H9 (cell line): ENCODE data around the gene FOS. TPM values are rescaled to one million over a fixed set of nuclear protein-coding genes. Genes with fewer than 3 reads are reported as not detected.
A peak's percentile ranks its signal among the peaks of the same experiment; 100 is the strongest.

ENCODE experiments used
- DNase-seq: peaks from one replicate; pipeline ENCODE4 v3.0.0-alpha.2; 2017
- H2AFZ ChIP-seq: one replicate; pipeline ENCODE4 v1.6.1; 2013; ENCODE audit warnings: mild to moderate bottlenecking, low read length, control low read depth, moderate library complexity
- H2AK5ac ChIP-seq: 2 replicates; pipeline ENCODE4 v1.6.1; 2013; ENCODE audit warnings: low read length, control low read depth, mixed read lengths; ENCODE audit not compliant: insufficient read length
- H2BK120ac ChIP-seq: one replicate; pipeline ENCODE4 v1.6.1; 2013; ENCODE audit warnings: low read depth, mild to moderate bottlenecking, low read length, control low read depth, inconsistent platforms; ENCODE audit not compliant: poor library complexity, severe bottlenecking
- H2BK12ac ChIP-seq: 2 replicates; pipeline ENCODE4 v1.6.1; 2013; ENCODE audit warnings: low read length, control low read depth, mixed read lengths, low read depth; ENCODE audit not compliant: insufficient read length
- H2BK15ac ChIP-seq: 2 replicates; pipeline ENCODE4 v1.6.1; 2013; ENCODE audit warnings: low read depth, low read length, control low read depth
- H2BK20ac ChIP-seq: one replicate; pipeline ENCODE4 v1.6.1; 2013; ENCODE audit warnings: low read depth, mild to moderate bottlenecking, low read length, control low read depth, inconsistent platforms; ENCODE audit not compliant: poor library complexity, severe bottlenecking
- H2BK5ac ChIP-seq: 2 replicates; pipeline ENCODE4 v1.6.1; 2013; ENCODE audit warnings: low read length, control low read depth, mixed read lengths; ENCODE audit not compliant: insufficient read length
- H3K14ac ChIP-seq: 2 replicates; pipeline ENCODE4 v1.6.1; 2013; ENCODE audit warnings: low read length, control low read depth; ENCODE audit not compliant: insufficient read depth
- H3K18ac ChIP-seq: 2 replicates; pipeline ENCODE4 v1.6.1; 2013; ENCODE audit warnings: low read depth, mild to moderate bottlenecking, mixed read lengths, low read length, control low read depth; ENCODE audit not compliant: insufficient read length
- H3K23ac ChIP-seq: 2 replicates; pipeline ENCODE4 v1.6.1; 2013; ENCODE audit warnings: low read length, control low read depth, mixed read lengths, low read depth; ENCODE audit not compliant: insufficient read length
- H3K23me2 ChIP-seq: 2 replicates; pipeline ENCODE4 v1.6.1; 2013; ENCODE audit warnings: low read depth, mild to moderate bottlenecking, mixed read lengths, low read length, control low read depth; ENCODE audit not compliant: insufficient read length, poor library complexity, severe bottlenecking
- H3K27ac ChIP-seq: 2 replicates; pipeline ENCODE4 v1.5.1; 2013; ENCODE audit warnings: low read length, control low read depth, mixed read lengths, low read depth; ENCODE audit not compliant: insufficient read length
- H3K27me3 ChIP-seq: 2 replicates; pipeline ENCODE4 v1.6.1; 2013; ENCODE audit warnings: low read length, control low read depth, inconsistent platforms; ENCODE audit not compliant: insufficient read depth
- H3K4ac ChIP-seq: 2 replicates; pipeline ENCODE4 v1.6.1; 2013; ENCODE audit warnings: low read depth, mild to moderate bottlenecking, control low read depth, inconsistent platforms, low read length, moderate library complexity
- H3K4me1 ChIP-seq: 2 replicates; pipeline ENCODE4 v1.6.1; 2013; ENCODE audit warnings: low read length, control low read depth, inconsistent platforms; ENCODE audit not compliant: insufficient read depth
- H3K4me2 ChIP-seq: 2 replicates; pipeline ENCODE4 v1.6.1; 2013; ENCODE audit warnings: low read length, control low read depth, mixed read lengths; ENCODE audit not compliant: insufficient read length, insufficient read depth
- H3K56ac ChIP-seq: 2 replicates; pipeline ENCODE4 v1.6.1; 2013; ENCODE audit warnings: low read depth, mild to moderate bottlenecking, mixed read lengths, low read length, control low read depth; ENCODE audit not compliant: insufficient read length
- H3K79me1 ChIP-seq: 2 replicates; pipeline ENCODE4 v1.6.1; 2013; ENCODE audit warnings: low read depth, mild to moderate bottlenecking, moderate library complexity, low read length, control low read depth, inconsistent platforms; ENCODE audit not compliant: insufficient read depth, poor library complexity, severe bottlenecking
- H3K79me2 ChIP-seq: 2 replicates; pipeline ENCODE4 v1.6.1; 2013; ENCODE audit warnings: low read length, control low read depth, inconsistent platforms; ENCODE audit not compliant: insufficient read depth
- H3K9ac ChIP-seq: 2 replicates; pipeline ENCODE4 v1.6.1; 2013; ENCODE audit warnings: low read length, control low read depth, mixed read lengths; ENCODE audit not compliant: insufficient read length; ENCODE audit errors: extremely low read depth
- H3K9me3 ChIP-seq: one replicate; pipeline ENCODE4 v1.6.1; 2013; ENCODE audit warnings: low read depth, low read length, inconsistent platforms; ENCODE audit not compliant: control insufficient read depth
- H3T11ph ChIP-seq: one replicate; pipeline ENCODE4 v1.6.1; 2013; ENCODE audit warnings: mild to moderate bottlenecking, low read length, control low read depth, inconsistent platforms
- H4K20me1 ChIP-seq: one replicate; pipeline ENCODE4 v1.6.1; 2013; ENCODE audit not compliant: control insufficient read depth, insufficient read length, insufficient read depth
- H4K5ac ChIP-seq: 2 replicates; pipeline ENCODE4 v1.6.1; 2013; ENCODE audit warnings: low read depth, mild to moderate bottlenecking, mixed read lengths, low read length, control low read depth; ENCODE audit not compliant: insufficient read length
- H4K8ac ChIP-seq: replicated peaks from 2 replicates; pipeline ENCODE4 v1.6.1; 2013; ENCODE audit warnings: low read length, control low read depth, mixed read lengths, low read depth; ENCODE audit not compliant: insufficient read length
- H4K91ac ChIP-seq: 2 replicates; pipeline ENCODE4 v1.6.1; 2013; ENCODE audit warnings: low read depth, mild to moderate bottlenecking, moderate library complexity, mixed read lengths, low read length, control low read depth; ENCODE audit not compliant: insufficient read length
- H3K27ac Mint-ChIP-seq, 3 experiments: 2 replicates in 2 of 3; 3 replicates in 1 of 3; pipeline ENCODE4 v1.8.0; 2020 to 2021; ENCODE audit warnings: mixed read lengths in 3 of 3, mild to moderate bottlenecking in 1 of 3, moderate library complexity in 1 of 3
- H3K27me3 Mint-ChIP-seq: 2 replicates; pipeline ENCODE4 v1.8.0; 2021; ENCODE audit warnings: low read depth, mild to moderate bottlenecking, moderate library complexity, mixed read lengths
- H3K36me3 Mint-ChIP-seq, 3 experiments: 2 replicates in 2 of 3; 3 replicates in 1 of 3; pipeline ENCODE4 v1.8.0; 2020 to 2021; ENCODE audit warnings: low read depth in 3 of 3, mixed read lengths in 3 of 3; ENCODE audit not compliant: insufficient read depth in 1 of 3
- H3K4me1 Mint-ChIP-seq, 2 experiments: 2 replicates each; pipeline ENCODE4 v1.8.0; 2020; ENCODE audit warnings: mixed read lengths in 2 of 2
- H3K4me3 Mint-ChIP-seq, 2 experiments: 2 replicates in 1 of 2; 3 replicates in 1 of 2; pipeline ENCODE4 v1.8.0; 2020 to 2021; ENCODE audit warnings: mild to moderate bottlenecking in 2 of 2, mixed read lengths in 2 of 2, moderate library complexity in 1 of 2
- H3K9me3 Mint-ChIP-seq, 2 experiments: 2 replicates in 1 of 2; 3 replicates in 1 of 2; pipeline ENCODE4 v1.8.0; 2020; ENCODE audit warnings: mild to moderate bottlenecking in 2 of 2, mixed read lengths in 2 of 2, moderate library complexity in 1 of 2
- CTCF ChIP-seq: fragments of 200-600 bp; sonication (generic); conservative IDR thresholded peaks from 3 replicates; pipeline ENCODE4 v1.8.0; 2021; ENCODE audit warnings: antibody characterized with exemption, mild to moderate bottlenecking
- WGBS: extraction: QIAGEN DNeasy Blood & Tissue Kit; methylation state at CpG from one replicate; pipeline ENCODE4 v1.1.7; 2013; ENCODE audit warnings: missing lambda C conversion rate, low lambda C conversion rate, mixed read lengths; ENCODE audit not compliant: insufficient read length; ENCODE audit errors: extremely low coverage; 5-methylcytosine and 5-hydroxymethylcytosine counted together
- total RNA-seq: library from RNA; stranded (reverse); gene quantifications from 2 replicates; pipeline ENCODE4 v1.2.1, GENCODE V29; 2021

FOS gene
- total RNA-seq, 1 experiment from 2014 or later: 33.9 TPM

DNA sequence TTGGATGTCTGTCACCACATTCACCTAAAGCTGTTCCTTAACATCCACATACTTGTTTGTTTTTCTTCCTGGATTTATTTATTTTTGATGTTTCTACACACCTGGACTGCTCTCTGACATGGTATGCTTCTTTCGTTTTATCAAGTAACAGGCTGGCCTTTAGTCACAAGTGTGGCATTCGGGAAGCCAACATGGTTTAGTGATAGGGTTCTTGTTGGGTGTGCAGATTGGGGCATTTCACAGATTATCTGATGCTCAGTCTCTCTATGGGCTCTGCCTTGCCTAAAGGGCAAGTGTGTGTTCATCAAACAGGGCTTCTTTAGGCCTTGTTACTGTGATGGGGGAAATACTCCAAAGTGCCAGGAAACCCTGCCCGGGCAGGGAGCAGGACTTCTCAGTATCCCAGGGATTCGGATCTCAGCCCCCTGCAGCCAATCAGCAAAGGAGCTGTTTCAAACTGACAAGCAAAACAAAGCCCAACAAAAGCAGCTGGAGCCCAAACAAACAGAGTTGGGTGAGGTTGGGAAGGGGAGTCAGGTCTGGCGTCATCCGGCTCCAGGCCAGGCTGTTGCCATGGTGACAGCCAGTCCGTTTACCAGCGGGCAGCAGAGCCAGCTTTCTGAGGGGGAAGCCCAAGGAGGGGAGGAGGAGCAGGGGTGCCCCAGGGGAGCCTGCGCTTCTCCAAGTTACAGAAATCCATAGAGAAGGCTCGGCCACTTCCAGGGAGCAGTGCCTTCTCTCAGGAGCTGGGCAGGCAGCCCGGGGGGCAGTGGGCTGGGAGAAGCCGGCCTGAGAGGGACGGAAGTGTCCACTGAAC, 31.9 kb downstream of the FOS start:
- Histone ChIP-seq H3K14ac (peak overlapping the region; percentile 3), H3K4me2 (no peak overlapping the region), H2BK12ac (no peak overlapping the region), H4K91ac (no peak overlapping the region), H2AK5ac (no peak overlapping the region), H3K23ac (no peak overlapping the region), H3K79me1 (no peaks in the 10 kb centered on the region), H3K79me2 (no peaks in the 10 kb centered on the region), H2BK120ac (no peak overlapping the region), H3K27me3 (no peaks in the 10 kb centered on the region), H4K20me1 (no peaks in the 10 kb centered on the region), H3K23me2 (no peaks in the 10 kb centered on the region), H3K9ac (no peak overlapping the region), H2AFZ (no peak overlapping the region), H3K4ac (no peak overlapping the region), H3K56ac (no peak overlapping the region), H3K27ac (no peak overlapping the region), H4K5ac (no peak overlapping the region), H2BK5ac (no peak overlapping the region), H2BK15ac (no peak overlapping the region), H3K18ac (peak overlapping the region; percentile 36), H2BK20ac (no peak overlapping the region), H3T11ph (no peak overlapping the region), H3K9me3 (no peaks in the 10 kb centered on the region), H3K4me1 (no peaks in the 10 kb centered on the region), H4K8ac (no peak overlapping the region)
- no peak for TF ChIP-seq CTCF
- Mint-ChIP-seq H3K4me1 (peaks cover 19 to 26% of the 10 kb centered on the region in 2 experiments), H3K27me3 (no peaks in the 10 kb centered on the region), H3K27ac (peak overlapping the region; percentile 72 to 98 (median 91); a peak in 6 of 7 replicates), H3K4me3 (no peak overlapping the region), H3K36me3 (no peaks in the 10 kb centered on the region), H3K9me3 (no peaks in the 10 kb centered on the region)
- WGBS: no CpG with 5 or more reads among the region's 13 CpGs
- DNase-seq: peak; percentile 94
